Transverse colon (tissue), 4 donors: Measurements from ENCODE around the gene SUCLG2. TPM values are rescaled to one million over a fixed set of nuclear protein-coding genes. Genes with fewer than 3 reads are reported as not detected.

ENCODE experiments used
- DNase-seq: peaks from one replicate; pipeline ENCODE4 v3.0.0-alpha.2; 2019
- H3K27ac ChIP-seq, 4 donors: fragments of 200-600 bp; sonication (generic); 2 replicates each; pipeline ENCODE4 v1.5.1; 2016 to 2018; ENCODE audit warnings: inconsistent platforms in 4 of 4
- H3K27me3 ChIP-seq: fragments of 200-600 bp; sonication (generic); 2 replicates; pipeline ENCODE4 v1.5.1; 2017; ENCODE audit warnings: inconsistent platforms
- H3K36me3 ChIP-seq, 4 donors: fragments of 200-600 bp; sonication (generic); 2 replicates each; pipeline ENCODE4 v1.5.1; 2017 to 2019; ENCODE audit warnings: inconsistent platforms in 4 of 4
- H3K4me1 ChIP-seq, 4 donors: fragments of 200-600 bp; sonication (generic); 2 replicates each; pipeline ENCODE4 v1.5.1; 2017 to 2020; ENCODE audit warnings: inconsistent platforms in 4 of 4
- H3K4me3 ChIP-seq, 4 donors: fragments of 200-600 bp; sonication (generic); 1 replicate in 1 of 4; 2 replicates in 3 of 4; pipeline versions ENCODE4 v1.5.1 to v1.6.1; 2017 to 2019; ENCODE audit warnings: inconsistent platforms in 4 of 4
- H3K9me3 ChIP-seq, 2 donors: fragments of 200-600 bp; sonication (generic); 2 replicates each; pipeline ENCODE4 v1.5.1; 2017 to 2019; ENCODE audit warnings: inconsistent platforms in 2 of 2
- EP300 ChIP-seq: sonication (generic); formaldehyde crosslinking; IDR thresholded peaks from one replicate; pipeline ENCODE4 v1.6.1; 2017; ENCODE audit warnings: antibody characterized with exemption, low read depth
- POLR2A ChIP-seq: fragments of 450-650 bp; IDR thresholded peaks from one replicate; pipeline ENCODE4 v1.6.1; 2016; ENCODE audit warnings: antibody characterized with exemption, mild to moderate bottlenecking, moderate library complexity
- POLR2AphosphoS5 ChIP-seq, 3 donors: sonication (generic); formaldehyde crosslinking; IDR thresholded peaks; one replicate each; pipeline ENCODE4 v1.6.1; 2016; ENCODE audit warnings: antibody characterized with exemption in 3 of 3
- WGBS, 2 donors: methylation state at CpG; one replicate each; pipeline ENCODE4 v1.1.5; 2018; ENCODE audit warnings: low coverage in 1 of 2; 5-methylcytosine and 5-hydroxymethylcytosine counted together
- in situ Hi-C, 4 donors: fragments of 200-750 bp; cut with MboI; loops; one replicate each; pipeline versions ENCODE4 v1.15.0 to v1.15.1; 2017; ENCODE audit warnings: low sequenced_read_pairs in 3 of 4, low pct_ligation_motif_present in 1 of 4, low pct_unique_long_range_greater_than_20kb in 1 of 4
- intact Hi-C: fragments of 100-400 bp; cut with DNase I; formaldehyde crosslinking; loops from one replicate; pipeline ENCODE4 v1.15.1; 2023; ENCODE audit warnings: low total_unique reads
- total RNA-seq, 4 donors: library from RNA; depleted of rRNA; stranded (reverse); fragments of >200 nt; gene quantifications; one replicate each; pipeline ENCODE4 v1.1.0, GENCODE V29; 2016
- TF ChIP-seq, protein P1 (sequence below), 5 experiments: fragments of 200-600 bp in 3 of 5; fragments of 450-650 bp in 2 of 5; sonication (generic) in 3 of 5; IDR thresholded peaks; 1 replicate in 2 of 5; 2 replicates in 3 of 5; pipeline ENCODE4 v1.5.1; 2016 to 2017; ENCODE audit warnings: antibody characterized with exemption in 5 of 5, inconsistent platforms in 3 of 5, mild to moderate bottlenecking in 2 of 5, moderate library complexity in 1 of 5

Gene SUCLG2
- total RNA-seq, 4 donors from 2014 or later: 59.5 to 269 (median 160) TPM

GRCh38 chr3:67617518-67617917 is 36.9 kb downstream of the SUCLG2 start:
- WGBS, 2 donors: 97 to 100% methylated on average over 1 of the region's 1 CpG
- in situ Hi-C loops: no loop called here
- no peak for DNase-seq
- Histone ChIP-seq H3K9me3 (no peaks in the 10 kb centered on the region), H3K36me3 (no peaks in the 10 kb centered on the region), H3K4me1 (no peaks in the 10 kb centered on the region), H3K4me3 (no peak overlapping the region), H3K27me3 (no peaks in the 10 kb centered on the region), H3K27ac (no peak overlapping the region)
- intact Hi-C loops: no loop called here
- no peak for TF ChIP-seq POLR2AphosphoS5 (IDR thresholded peaks at IDR 0.05)
- TF ChIP-seq POLR2A: no peak
- no peak for TF ChIP-seq EP300
- TF ChIP-seq, protein P1, sequence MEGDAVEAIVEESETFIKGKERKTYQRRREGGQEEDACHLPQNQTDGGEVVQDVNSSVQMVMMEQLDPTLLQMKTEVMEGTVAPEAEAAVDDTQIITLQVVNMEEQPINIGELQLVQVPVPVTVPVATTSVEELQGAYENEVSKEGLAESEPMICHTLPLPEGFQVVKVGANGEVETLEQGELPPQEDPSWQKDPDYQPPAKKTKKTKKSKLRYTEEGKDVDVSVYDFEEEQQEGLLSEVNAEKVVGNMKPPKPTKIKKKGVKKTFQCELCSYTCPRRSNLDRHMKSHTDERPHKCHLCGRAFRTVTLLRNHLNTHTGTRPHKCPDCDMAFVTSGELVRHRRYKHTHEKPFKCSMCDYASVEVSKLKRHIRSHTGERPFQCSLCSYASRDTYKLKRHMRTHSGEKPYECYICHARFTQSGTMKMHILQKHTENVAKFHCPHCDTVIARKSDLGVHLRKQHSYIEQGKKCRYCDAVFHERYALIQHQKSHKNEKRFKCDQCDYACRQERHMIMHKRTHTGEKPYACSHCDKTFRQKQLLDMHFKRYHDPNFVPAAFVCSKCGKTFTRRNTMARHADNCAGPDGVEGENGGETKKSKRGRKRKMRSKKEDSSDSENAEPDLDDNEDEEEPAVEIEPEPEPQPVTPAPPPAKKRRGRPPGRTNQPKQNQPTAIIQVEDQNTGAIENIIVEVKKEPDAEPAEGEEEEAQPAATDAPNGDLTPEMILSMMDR (IDR thresholded peaks at IDR 0.05): no peak

- H3K27me3 ChIP-seq: no peaks in the 10 kb centered on the region
- in situ Hi-C loops: no loop called here
- intact Hi-C loops: no loop called here
Measured at GRCh38 chr3:67616046-67616445, 38.4 kb downstream of the SUCLG2 start.

DNA sequence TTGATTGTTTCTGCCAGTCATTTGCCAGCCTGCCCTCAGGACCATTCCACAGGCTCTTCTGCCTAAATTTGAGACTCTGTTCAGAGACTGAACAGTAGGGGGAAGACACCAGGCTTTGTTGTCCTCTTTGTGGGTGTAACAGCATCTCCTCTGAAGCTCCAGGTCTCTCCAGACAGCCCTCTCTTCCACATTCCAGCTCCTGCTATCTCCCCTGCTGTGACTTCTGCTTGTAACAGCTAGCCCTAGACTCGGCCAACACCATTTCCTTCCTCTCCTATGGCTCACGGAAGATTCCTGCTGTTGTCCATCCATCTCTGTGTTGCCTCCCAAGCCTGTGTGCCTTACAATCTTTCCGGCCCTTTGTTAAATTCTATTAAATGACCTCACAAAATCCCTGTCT is 40.2 kb downstream of the SUCLG2 start:
- Histone ChIP-seq H3K27me3 (no peaks in the 10 kb centered on the region), H3K9me3 (no peaks in the 10 kb centered on the region), H3K36me3 (peaks cover 0 to 4% (median 0%) of the 10 kb centered on the region in 4 donors), H3K4me1 (no peaks in the 10 kb centered on the region), H3K4me3 (no peak overlapping the region), H3K27ac (no peak overlapping the region)
- intact Hi-C loops (no loop called here), in situ Hi-C loops (no loop called here)
- DNase-seq: no peak
- TF ChIP-seq EP300 (no peak), POLR2AphosphoS5 (IDR thresholded peaks at IDR 0.05) (no peak), POLR2A (no peak)
- TF ChIP-seq, protein P1 (IDR thresholded peaks at IDR 0.05): no peak
- 86 to 95% methylated on average over 3 of the region's 3 CpGs for WGBS, 2 donors

More at GRCh38 chr3:67616046-67616445, 38.4 kb downstream of the SUCLG2 start:
- Histone ChIP-seq H3K9me3 (no peaks in the 10 kb centered on the region), H3K27ac (no peak overlapping the region), H3K4me1 (no peaks in the 10 kb centered on the region), H3K36me3 (no peaks in the 10 kb centered on the region), H3K4me3 (no peak overlapping the region)
- DNase-seq: no peak
- WGBS, 2 donors: 81% methylated on average over 2 of the region's 2 CpGs; no CpG with 5 or more reads in 1 of the 2 donors
- TF ChIP-seq POLR2AphosphoS5 (IDR thresholded peaks at IDR 0.05): no peak
- no peak for TF ChIP-seq POLR2A
- TF ChIP-seq, protein P1 (IDR thresholded peaks at IDR 0.05): no peak
- no peak for TF ChIP-seq EP300

- Histone ChIP-seq H3K9me3 (no peaks in the 10 kb centered on the region), H3K4me3 (no peak overlapping the region), H3K27ac (no peak overlapping the region), H3K27me3 (no peaks in the 10 kb centered on the region), H3K4me1 (no peaks in the 10 kb centered on the region), H3K36me3 (peaks cover 0 to 28% (median 13%) of the 10 kb centered on the region in 4 donors)
- in situ Hi-C loops: no loop called here
- TF ChIP-seq EP300 (no peak), POLR2A (no peak), POLR2AphosphoS5 (IDR thresholded peaks at IDR 0.05) (no peak)
- TF ChIP-seq, protein P1 (IDR thresholded peaks at IDR 0.05): no peak
- DNase-seq: no peak
- intact Hi-C loops: no loop called here
- 94% methylated on average over 1 of the region's 1 CpG; no CpG with 5 or more reads in 1 of the 2 donors for WGBS, 2 donors
Measured at GRCh38 chr3:67610458-67610857, 44.0 kb downstream of the SUCLG2 start.
